Measurements from ENCODE around the gene KIDINS220. TPM values are rescaled to one million over a fixed set of nuclear protein-coding genes. Genes with fewer than 3 reads are reported as not detected.

The KIDINS220 gene
- polyA plus RNA-seq, 1 donor from 2014 or later, result 329 TPM

DNA sequence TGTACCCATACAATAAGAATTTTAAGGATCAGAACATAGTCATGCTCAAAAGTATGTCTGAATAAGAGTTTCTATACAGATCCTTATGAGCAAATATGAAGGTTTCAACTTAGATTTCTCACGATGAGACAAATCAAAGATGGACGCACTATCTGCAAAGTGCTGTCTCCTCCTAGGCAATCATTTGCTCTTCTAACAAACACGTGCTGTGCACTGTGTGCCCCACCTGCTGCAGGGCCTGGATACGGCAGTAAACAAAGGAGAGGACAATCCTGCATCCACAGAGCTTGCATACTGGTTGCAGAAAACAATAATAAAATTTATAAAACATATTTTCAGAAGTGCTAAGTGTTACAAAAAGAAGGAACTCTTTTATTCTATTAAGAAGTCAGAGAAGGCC, 39.9 kb upstream of the KIDINS220 start:
- H3K27me3 ChIP-seq (ENCODE audit: insufficient read depth, low read depth, low read length), result no peaks in the 10 kb centered on the region
- no peaks in the 10 kb centered on the region for H3K9me2 ChIP-seq (ENCODE audit: insufficient read depth, low read length)
- H4K20me1 ChIP-seq (ENCODE audit: insufficient read depth), result no peaks in the 10 kb centered on the region
- H3K79me2 ChIP-seq (replicated peaks; ENCODE audit: insufficient read depth, low read length), result no peaks in the 10 kb centered on the region
- H3K27ac ChIP-seq (ENCODE audit: low read length), result no peak overlapping the region
- H3K36me3 ChIP-seq (ENCODE audit: insufficient read depth, low read length), result no peaks in the 10 kb centered on the region
- no peak overlapping the region for H2AFZ ChIP-seq (ENCODE audit: low read depth, low read length)
- no peaks in the 10 kb centered on the region for H3F3A ChIP-seq (ENCODE audit: insufficient read depth, low read length, poor library complexity, severe bottlenecking)
- no peaks in the 10 kb centered on the region for H3K9me3 ChIP-seq (ENCODE audit: low read length)
- H3K9ac ChIP-seq (ENCODE audit: low read length), result no peak overlapping the region
- no peak overlapping the region for H3K4me3 ChIP-seq (ENCODE audit: low read length)
- no peak overlapping the region for H3K4me2 ChIP-seq (ENCODE audit: low read length)
- TF ChIP-seq EZH2 (IDR thresholded peaks at IDR 0.05; ENCODE audit: borderline replicate concordance, insufficient read depth, low read length, poor library complexity, severe bottlenecking) (no peak), POLR2AphosphoS5 (IDR thresholded peaks at IDR 0.05) (no peak), RAD21 (conservative IDR thresholded peaks at IDR 0.05) (no peak), TAF1 (IDR thresholded peaks at IDR 0.05; ENCODE audit: low read depth) (no peak), SMC3 (conservative IDR thresholded peaks at IDR 0.05; ENCODE audit: poor library complexity) (no peak), EP300 (conservative IDR thresholded peaks at IDR 0.05; ENCODE audit: poor library complexity, severe bottlenecking) (no peak), MXI1 (conservative IDR thresholded peaks at IDR 0.05; ENCODE audit: poor library complexity, severe bottlenecking) (no peak)
- TF ChIP-seq, protein P1, sequence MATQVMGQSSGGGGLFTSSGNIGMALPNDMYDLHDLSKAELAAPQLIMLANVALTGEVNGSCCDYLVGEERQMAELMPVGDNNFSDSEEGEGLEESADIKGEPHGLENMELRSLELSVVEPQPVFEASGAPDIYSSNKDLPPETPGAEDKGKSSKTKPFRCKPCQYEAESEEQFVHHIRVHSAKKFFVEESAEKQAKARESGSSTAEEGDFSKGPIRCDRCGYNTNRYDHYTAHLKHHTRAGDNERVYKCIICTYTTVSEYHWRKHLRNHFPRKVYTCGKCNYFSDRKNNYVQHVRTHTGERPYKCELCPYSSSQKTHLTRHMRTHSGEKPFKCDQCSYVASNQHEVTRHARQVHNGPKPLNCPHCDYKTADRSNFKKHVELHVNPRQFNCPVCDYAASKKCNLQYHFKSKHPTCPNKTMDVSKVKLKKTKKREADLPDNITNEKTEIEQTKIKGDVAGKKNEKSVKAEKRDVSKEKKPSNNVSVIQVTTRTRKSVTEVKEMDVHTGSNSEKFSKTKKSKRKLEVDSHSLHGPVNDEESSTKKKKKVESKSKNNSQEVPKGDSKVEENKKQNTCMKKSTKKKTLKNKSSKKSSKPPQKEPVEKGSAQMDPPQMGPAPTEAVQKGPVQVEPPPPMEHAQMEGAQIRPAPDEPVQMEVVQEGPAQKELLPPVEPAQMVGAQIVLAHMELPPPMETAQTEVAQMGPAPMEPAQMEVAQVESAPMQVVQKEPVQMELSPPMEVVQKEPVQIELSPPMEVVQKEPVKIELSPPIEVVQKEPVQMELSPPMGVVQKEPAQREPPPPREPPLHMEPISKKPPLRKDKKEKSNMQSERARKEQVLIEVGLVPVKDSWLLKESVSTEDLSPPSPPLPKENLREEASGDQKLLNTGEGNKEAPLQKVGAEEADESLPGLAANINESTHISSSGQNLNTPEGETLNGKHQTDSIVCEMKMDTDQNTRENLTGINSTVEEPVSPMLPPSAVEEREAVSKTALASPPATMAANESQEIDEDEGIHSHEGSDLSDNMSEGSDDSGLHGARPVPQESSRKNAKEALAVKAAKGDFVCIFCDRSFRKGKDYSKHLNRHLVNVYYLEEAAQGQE (IDR thresholded peaks at IDR 0.05; ENCODE audit: borderline replicate concordance), result no peak
- TF ChIP-seq, protein P2, sequence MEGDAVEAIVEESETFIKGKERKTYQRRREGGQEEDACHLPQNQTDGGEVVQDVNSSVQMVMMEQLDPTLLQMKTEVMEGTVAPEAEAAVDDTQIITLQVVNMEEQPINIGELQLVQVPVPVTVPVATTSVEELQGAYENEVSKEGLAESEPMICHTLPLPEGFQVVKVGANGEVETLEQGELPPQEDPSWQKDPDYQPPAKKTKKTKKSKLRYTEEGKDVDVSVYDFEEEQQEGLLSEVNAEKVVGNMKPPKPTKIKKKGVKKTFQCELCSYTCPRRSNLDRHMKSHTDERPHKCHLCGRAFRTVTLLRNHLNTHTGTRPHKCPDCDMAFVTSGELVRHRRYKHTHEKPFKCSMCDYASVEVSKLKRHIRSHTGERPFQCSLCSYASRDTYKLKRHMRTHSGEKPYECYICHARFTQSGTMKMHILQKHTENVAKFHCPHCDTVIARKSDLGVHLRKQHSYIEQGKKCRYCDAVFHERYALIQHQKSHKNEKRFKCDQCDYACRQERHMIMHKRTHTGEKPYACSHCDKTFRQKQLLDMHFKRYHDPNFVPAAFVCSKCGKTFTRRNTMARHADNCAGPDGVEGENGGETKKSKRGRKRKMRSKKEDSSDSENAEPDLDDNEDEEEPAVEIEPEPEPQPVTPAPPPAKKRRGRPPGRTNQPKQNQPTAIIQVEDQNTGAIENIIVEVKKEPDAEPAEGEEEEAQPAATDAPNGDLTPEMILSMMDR (IDR thresholded peaks at IDR 0.05; ENCODE audit: poor library complexity, severe bottlenecking), result no peak

DNA sequence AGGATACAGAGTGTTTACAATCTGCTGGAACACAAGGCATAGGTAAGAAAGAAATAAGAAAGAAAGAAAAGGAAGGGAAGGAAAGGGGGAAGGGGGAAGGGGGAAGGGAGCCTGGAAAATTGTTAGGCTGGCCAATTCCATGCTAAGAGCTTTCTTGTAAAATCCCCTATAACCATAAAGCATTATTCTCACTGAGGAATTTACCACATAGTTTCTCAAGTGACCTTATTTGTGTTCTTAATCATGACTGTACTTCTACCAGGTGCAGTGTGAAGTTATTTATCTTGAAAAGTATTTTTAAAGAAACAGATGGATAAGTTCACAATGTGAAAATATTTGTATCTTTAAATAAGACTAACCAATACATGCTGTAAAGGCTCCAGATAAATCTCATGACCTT, 39.2 kb upstream of the KIDINS220 start:
- Histone ChIP-seq H4K20me1 (ENCODE audit: insufficient read depth) (no peaks in the 10 kb centered on the region), H3K9me3 (ENCODE audit: low read length) (no peaks in the 10 kb centered on the region), H3K36me3 (ENCODE audit: insufficient read depth, low read length) (no peaks in the 10 kb centered on the region), H3K27me3 (ENCODE audit: insufficient read depth, low read depth, low read length) (no peaks in the 10 kb centered on the region), H3F3A (ENCODE audit: insufficient read depth, low read length, poor library complexity, severe bottlenecking) (no peaks in the 10 kb centered on the region), H2AFZ (ENCODE audit: low read depth, low read length) (no peak overlapping the region), H3K4me3 (ENCODE audit: low read length) (no peak overlapping the region), H3K27ac (ENCODE audit: low read length) (no peak overlapping the region), H3K9me2 (ENCODE audit: insufficient read depth, low read length) (no peaks in the 10 kb centered on the region), H3K9ac (ENCODE audit: low read length) (no peak overlapping the region), H3K4me2 (ENCODE audit: low read length) (no peak overlapping the region), H3K79me2 (replicated peaks; ENCODE audit: insufficient read depth, low read length) (no peaks in the 10 kb centered on the region)
- TF ChIP-seq, protein P1 (IDR thresholded peaks at IDR 0.05; ENCODE audit: borderline replicate concordance), result no peak
- TF ChIP-seq SMC3 (conservative IDR thresholded peaks at IDR 0.05; ENCODE audit: poor library complexity), result no peak
- no peak for TF ChIP-seq TAF1 (IDR thresholded peaks at IDR 0.05; ENCODE audit: low read depth)
- no peak for TF ChIP-seq POLR2AphosphoS5 (IDR thresholded peaks at IDR 0.05)
- TF ChIP-seq EZH2 (IDR thresholded peaks at IDR 0.05; ENCODE audit: borderline replicate concordance, insufficient read depth, low read length, poor library complexity, severe bottlenecking), result no peak
- no peak for TF ChIP-seq RAD21 (conservative IDR thresholded peaks at IDR 0.05)
- TF ChIP-seq, protein P2 (IDR thresholded peaks at IDR 0.05; ENCODE audit: poor library complexity, severe bottlenecking), result no peak
- TF ChIP-seq EP300 (conservative IDR thresholded peaks at IDR 0.05; ENCODE audit: poor library complexity, severe bottlenecking), result no peak
